Jurkat, Clone E6-1 (cell line): Measurements from ENCODE around the gene HCRTR2. TPM values are rescaled to one million over a fixed set of nuclear protein-coding genes. Genes with fewer than 3 reads are reported as not detected.
"Not testable (repeated sequence)": the region's sequence is repeated elsewhere in the genome, so short reads cannot be mapped to it uniquely, and the experiment has no call there.

Experiments used
- DNase-seq: peaks from one replicate; pipeline ENCODE4 v3.0.0-alpha.2; 2011; ENCODE audit warnings: low read depth, low spot score
- H3K4me3 ChIP-seq: 2 replicates; pipeline ENCODE4 v1.5.1; 2011; ENCODE audit warnings: mild to moderate bottlenecking, low read length, control low read depth, moderate library complexity
- polyA plus RNA-seq: library from polyadenylated mRNA; unstranded; fragments of >200 nt; gene quantifications from one replicate; pipeline ENCODE4 v1.2.1, GENCODE V29; 2012; ENCODE audit warnings: missing spikeins; ENCODE audit not compliant: insufficient read length, insufficient read depth

The HCRTR2 gene
- not detected for polyA plus RNA-seq

- no peak for DNase-seq
- H3K4me3 ChIP-seq, result no peak within 1 kb of the TSS
These were observed at the start of gene HCRTR2 for GRCh38 chr6:55174211-55175026. Gene HCRTR2 (plus strand): TSS chr6:55174515. CDS start chr6:55174588, 73 bp downstream.

GRCh38 chr6:55130806-55131324 lies 43.5 kb upstream of the HCRTR2 start:
- no peak for DNase-seq
- H3K4me3 ChIP-seq, result no peak overlapping the region

GRCh38 chr6:55131616-55132015 lies 42.7 kb upstream of the HCRTR2 start:
- no peak overlapping the region for H3K4me3 ChIP-seq
- no peak for DNase-seq

GRCh38 chr6:55136916-55137315 lies 37.4 kb upstream of the HCRTR2 start:
- no peak for DNase-seq

GRCh38 chr6:55137929-55138693 lies 36.2 kb upstream of the HCRTR2 start:
- no peak overlapping the region for H3K4me3 ChIP-seq
- DNase-seq, result no peak

More at GRCh38 chr6:55136916-55137315, 37.4 kb upstream of the HCRTR2 start:
- H3K4me3 ChIP-seq, result no peak overlapping the region

- no peak for DNase-seq
These were observed 32.7 kb upstream of the HCRTR2 start for GRCh38 chr6:55141611-55142010.

GRCh38 chr6:55142610-55143009 lies 31.7 kb upstream of the HCRTR2 start:
- DNase-seq, result no peak

More at GRCh38 chr6:55141611-55142010, 32.7 kb upstream of the HCRTR2 start:
- no peak overlapping the region for H3K4me3 ChIP-seq

GRCh38 chr6:55153284-55153683 lies 21.0 kb upstream of the HCRTR2 start:
- no peak overlapping the region for H3K4me3 ChIP-seq

More at GRCh38 chr6:55142610-55143009, 31.7 kb upstream of the HCRTR2 start:
- no peak overlapping the region for H3K4me3 ChIP-seq

GRCh38 chr6:55158784-55159183 lies 15.5 kb upstream of the HCRTR2 start:
- DNase-seq, result not testable (repeated sequence)

More at GRCh38 chr6:55153284-55153683, 21.0 kb upstream of the HCRTR2 start:
- DNase-seq, result no peak

GRCh38 chr6:55167860-55168259 lies 6.5 kb upstream of the HCRTR2 start:
- no peak overlapping the region for H3K4me3 ChIP-seq
- no peak for DNase-seq

More at GRCh38 chr6:55158784-55159183, 15.5 kb upstream of the HCRTR2 start:
- H3K4me3 ChIP-seq, result not testable (repeated sequence)

- no peak for DNase-seq
- no peak overlapping the region for H3K4me3 ChIP-seq
These were observed 1.0 kb downstream of the HCRTR2 start for GRCh38 chr6:55175078-55176049.

- no peak overlapping the region for H3K4me3 ChIP-seq
- peak; percentile 2 for DNase-seq
These were observed 2.6 kb downstream of the HCRTR2 start for GRCh38 chr6:55176958-55177357.

- no peak overlapping the region for H3K4me3 ChIP-seq
- DNase-seq, result no peak
These were observed 5.9 kb downstream of the HCRTR2 start for GRCh38 chr6:55180258-55180657.

- no peak for DNase-seq
These were observed 7.8 kb downstream of the HCRTR2 start for GRCh38 chr6:55182016-55182650.

GRCh38 chr6:55184782-55185530 lies 10.6 kb downstream of the HCRTR2 start:
- no peak overlapping the region for H3K4me3 ChIP-seq
- no peak for DNase-seq

More at GRCh38 chr6:55182016-55182650, 7.8 kb downstream of the HCRTR2 start:
- H3K4me3 ChIP-seq, result no peak overlapping the region

GRCh38 chr6:55198715-55199114 lies 24.4 kb downstream of the HCRTR2 start:
- no peak for DNase-seq
- H3K4me3 ChIP-seq, result no peak overlapping the region

- no peak for DNase-seq
- H3K4me3 ChIP-seq, result no peak overlapping the region
These were observed 24.9 kb downstream of the HCRTR2 start for GRCh38 chr6:55199239-55199638.
